ENCODE measurements around the gene TAF7.
"Not testable (repeated sequence)": the region's sequence is repeated elsewhere in the genome, so short reads cannot be mapped to it uniquely, and the experiment has no call there.

TAF7 gene

DNA sequence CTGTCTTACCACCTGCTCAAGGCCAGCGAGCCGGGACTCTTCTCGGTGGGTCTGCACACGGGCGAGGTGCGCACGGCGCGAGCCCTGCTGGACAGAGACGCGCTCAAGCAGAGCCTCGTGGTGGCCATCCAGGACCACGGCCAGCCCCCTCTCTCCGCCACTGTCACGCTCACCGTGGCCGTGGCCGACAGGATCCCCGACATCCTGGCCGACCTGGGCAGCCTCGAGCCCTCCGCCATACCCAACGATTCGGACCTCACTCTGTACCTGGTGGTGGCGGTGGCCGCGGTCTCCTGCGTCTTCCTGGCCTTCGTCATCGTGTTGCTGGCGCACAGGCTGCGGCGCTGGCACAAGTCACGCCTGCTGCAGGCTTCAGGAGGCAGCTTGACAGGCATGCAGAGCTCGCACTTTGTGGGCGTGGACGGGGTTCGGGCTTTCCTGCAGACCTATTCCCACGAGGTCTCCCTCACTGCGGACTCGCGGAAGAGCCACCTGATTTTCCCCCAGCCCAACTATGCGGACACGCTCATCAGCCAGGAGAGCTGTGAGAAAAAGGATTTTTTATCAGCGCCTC is 20.3 kb upstream of the TAF7 start:
- not testable (repeated sequence) for DNase-seq (ENCODE audit: low spot score); FAIRE-seq

DNA sequence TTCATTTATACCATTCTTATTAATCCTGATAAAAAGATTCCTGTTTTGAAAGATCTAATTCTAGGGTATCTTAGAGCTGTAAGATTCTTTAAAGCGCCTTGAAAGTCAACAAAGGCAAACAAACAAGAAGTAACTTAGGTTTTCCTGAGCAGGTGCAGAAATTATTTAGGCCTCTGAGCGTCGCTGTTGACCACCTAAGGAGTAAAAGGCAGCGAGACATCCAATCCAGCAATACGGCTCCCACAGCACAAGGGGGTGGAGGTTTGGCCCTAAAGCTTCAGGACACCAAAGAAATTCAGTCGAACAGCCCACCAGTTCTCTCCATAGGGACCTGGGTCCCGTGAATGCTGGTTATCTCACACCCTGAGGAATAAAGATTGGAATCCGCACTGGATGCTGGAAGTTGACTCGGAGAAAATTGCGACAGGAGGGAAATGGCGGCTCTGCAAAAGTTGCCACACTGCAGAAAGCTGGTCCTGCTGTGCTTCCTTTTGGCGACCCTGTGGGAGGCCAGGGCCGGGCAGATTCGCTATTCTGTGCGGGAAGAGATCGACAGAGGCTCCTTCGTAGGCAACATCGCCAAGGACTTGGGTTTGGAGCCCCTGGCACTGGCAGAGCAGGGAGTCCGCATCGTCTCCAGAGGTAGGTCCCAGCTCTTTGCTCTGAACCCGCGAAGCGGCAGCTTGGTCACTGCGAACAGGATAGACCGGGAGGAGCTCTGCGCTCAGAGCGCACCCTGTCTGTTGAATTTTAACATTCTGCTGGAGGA is 18.1 kb upstream of the TAF7 start, which contains the start of gene PCDHGA2:
TSS of gene PCDHGA2 (plus strand) at position 223 of the 769 bp plus-strand sequence.
- FAIRE-seq = no peak
- peak; percentile 12 for DNase-seq (ENCODE audit: low spot score)

DNA sequence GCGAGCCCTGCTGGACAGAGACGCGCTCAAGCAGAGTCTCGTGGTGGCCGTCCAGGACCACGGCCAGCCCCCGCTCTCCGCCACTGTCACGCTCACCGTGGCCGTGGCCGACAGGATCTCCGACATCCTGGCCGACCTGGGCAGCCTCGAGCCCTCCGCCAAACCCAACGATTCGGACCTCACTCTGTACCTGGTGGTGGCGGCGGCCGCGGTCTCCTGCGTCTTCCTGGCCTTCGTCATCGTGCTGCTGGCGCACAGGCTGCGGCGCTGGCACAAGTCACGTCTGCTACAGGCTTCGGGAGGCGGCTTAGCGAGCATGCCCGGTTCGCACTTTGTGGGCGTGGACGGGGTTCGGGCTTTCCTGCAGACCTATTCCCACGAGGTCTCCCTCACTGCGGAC is 12.0 kb upstream of the TAF7 start:
- not testable (repeated sequence) for FAIRE-seq; DNase-seq (ENCODE audit: low spot score)

DNA sequence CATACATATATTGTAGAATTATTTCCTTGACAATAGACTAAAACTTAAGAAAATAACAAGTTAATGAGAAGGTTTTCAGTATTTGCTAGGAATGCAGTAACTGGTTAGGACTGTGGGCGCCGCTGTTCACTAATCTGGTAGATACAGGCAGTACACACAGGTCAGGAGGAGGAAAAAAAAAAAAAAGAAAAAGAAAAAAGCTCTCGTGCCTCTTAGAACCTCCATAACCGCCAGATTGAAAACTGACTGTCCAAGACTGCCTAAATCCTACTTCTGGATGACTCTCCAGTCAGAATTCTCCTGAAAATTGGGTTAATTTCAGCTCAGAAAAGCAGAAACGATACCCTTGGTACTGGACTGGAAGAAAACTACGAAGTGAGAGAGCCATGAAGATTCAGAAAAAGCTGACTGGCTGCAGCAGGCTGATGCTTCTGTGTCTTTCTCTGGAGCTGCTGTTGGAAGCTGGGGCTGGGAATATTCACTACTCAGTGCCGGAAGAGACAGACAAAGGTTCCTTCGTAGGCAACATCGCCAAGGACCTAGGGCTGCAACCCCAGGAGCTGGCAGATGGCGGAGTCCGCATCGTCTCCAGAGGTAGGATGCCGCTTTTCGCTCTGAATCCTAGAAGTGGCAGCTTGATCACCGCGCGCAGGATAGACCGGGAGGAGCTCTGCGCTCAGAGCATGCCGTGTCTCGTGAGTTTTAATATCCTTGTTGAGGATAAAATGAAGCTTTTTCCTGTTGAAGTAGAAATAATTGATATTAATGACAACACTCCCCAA is 9.9 kb upstream of the TAF7 start, which contains the start of gene PCDHGA1:
TSS of gene PCDHGA1 (plus strand) at position 216 of the 782 bp plus-strand sequence.
- no peak for DNase-seq (ENCODE audit: low spot score)

DNA sequence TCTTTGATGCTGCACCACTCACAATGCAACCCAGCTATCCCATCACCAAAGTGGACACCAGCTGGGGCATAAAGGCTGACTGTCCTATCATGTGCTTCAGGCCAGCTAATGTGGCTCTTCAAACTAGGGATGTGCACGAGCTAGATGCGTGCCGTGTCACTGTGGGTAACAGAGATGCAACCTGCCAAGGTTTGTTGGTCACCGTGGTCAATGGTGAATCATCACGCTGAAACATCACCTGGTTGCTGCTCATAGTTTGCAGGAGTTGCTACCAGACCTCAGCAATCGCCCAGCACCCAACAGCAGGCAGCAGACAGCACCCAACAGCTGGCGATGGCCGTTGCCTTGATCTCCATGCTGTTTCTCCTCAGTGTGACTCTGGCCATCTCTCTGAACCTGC is 7.6 kb upstream of the TAF7 start:
- no peak for DNase-seq (ENCODE audit: low spot score)

More for the DNA sequence above, 9.9 kb upstream of the TAF7 start, which contains the start of gene PCDHGA1:
- no peak for FAIRE-seq

DNA sequence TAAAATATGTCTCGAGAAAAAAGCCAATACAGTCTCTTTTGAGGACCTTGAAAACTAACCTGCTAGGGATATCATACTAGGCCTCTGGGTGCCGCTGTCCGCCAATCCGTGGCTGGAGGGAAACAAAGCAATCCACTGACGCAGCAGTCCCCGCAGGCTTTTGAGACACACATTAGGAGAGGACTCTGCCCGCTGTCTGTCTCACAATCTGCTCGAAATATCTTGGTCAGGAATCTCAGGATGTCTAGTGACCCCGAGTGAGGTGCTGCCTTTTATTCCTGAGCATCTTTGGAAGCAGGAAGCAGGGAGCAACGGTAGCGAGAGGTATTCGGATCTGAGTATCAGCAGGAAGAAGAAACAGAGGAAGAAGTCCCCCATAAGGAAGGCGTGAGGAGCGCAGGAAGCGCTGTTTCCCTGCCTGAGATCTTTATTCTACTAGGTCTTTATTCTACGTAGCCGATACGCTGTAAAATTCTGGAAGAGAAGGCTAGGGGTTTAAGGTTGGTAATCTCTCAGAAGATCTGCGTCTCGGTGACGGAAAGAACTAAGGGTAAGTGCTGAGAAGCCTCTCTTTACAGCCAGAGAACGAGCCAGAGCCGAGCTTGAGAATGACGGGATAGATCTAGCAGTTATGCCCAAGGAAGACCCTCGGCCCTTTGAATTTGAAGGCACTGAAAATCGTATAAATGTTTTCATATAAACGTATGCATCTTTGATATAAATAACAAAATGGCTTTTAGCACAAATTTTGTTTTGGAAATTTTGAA is 5.7 kb upstream of the TAF7 start:
- DNase-seq (ENCODE audit: low spot score) = peak; percentile 61
- no peak for FAIRE-seq

More for the DNA sequence above, 7.6 kb upstream of the TAF7 start:
- FAIRE-seq = no peak

DNA sequence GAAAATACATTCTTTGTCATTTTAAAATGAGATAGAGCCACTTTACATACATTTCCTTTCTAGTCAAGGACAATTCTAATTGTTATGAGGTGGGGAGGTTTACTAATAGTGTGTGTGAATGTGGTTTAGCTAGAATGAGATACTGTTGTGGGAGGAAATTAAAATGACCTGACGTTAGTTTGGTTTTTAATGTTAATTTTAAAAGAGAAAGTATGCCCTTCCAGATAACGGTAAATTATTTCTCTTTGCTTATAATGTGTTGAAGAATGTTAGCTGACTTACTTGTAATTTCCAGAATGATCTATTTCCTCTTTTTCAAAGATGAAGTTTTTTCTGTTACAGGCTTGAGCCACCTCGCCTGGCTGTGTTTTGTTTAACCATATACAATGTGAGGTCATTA is 1.7 kb upstream of the TAF7 start:
- no peak for DNase-seq (ENCODE audit: low spot score)
- FAIRE-seq = no peak

DNA sequence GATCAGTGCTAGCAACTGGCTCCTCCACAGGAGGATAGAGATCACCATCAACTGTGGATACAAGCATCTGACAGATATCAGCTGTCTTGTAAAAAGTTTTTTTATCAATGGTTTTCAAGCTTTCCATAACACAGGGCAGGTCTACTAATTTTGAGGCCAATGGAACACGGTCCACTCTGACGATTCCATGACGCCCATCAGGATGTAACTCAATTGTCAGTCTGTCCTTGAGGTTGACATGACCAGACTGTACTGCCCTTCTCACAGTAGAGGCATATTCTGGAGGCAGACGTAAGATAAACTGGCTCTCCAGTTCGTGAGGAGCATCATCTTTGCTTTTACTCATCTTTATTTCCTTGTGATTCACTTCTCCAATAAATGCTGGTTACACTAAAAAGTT is 885 bp downstream of the TAF7 start:
- DNase-seq (ENCODE audit: low spot score) (no peak), FAIRE-seq (no peak)

DNA sequence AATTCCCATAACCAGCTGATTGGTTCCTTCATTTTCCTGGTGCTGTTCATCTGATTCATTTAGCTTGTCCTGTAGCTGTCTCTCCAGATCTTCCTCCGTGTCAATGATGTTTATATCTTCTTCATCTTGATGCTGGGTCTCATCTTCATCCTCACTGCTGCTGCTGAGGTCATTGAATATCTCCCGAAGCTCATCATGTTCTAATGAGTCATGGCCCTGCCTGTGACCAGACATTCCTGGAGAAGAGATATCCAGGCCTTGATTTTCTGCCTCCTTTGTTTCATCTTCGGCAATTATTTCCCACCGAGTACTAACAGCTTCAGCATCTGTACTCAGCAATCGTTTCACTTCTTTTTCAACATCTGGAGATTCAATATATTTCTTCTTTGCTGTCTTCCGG is 1.4 kb downstream of the TAF7 start:
- FAIRE-seq (no peak), DNase-seq (ENCODE audit: low spot score) (no peak)

DNA sequence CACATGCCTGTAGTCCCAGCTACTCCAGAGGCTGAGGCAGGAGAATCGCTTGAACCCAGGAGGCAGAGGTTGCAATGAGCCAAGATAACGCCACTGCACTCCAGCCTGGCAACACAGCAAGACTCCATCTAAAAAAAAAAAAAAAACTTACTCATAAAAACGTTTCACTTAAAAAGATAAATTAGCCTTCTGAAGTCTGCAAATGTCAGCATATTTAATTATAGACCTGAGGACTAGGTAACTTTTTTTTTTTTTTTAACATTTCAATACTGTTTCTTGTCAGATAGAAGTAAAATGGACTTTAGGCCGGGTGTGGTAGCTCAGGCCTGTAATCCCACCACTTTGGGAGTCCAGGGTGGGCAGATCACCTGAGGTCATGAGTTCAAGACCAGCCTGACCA is 3.6 kb downstream of the TAF7 start:
- not testable (repeated sequence) for DNase-seq (ENCODE audit: low spot score); FAIRE-seq

DNA sequence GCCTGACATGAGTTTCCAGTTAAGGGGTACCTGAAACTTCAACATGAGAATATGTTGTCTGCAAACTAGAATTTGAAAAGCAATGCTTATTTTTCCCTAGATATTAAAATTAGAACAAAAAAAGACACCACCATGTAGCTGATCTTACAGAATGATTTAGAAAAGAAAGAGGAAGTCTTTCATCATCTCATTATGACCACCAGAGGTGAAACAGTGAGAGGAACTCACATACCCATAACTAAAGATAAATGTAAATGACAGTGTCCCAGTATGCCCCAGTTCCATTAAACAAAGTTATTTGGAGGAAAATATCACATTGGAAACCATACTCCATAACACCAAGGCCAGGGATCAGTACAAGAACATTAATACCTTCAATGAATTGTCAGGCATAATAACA is 6.9 kb downstream of the TAF7 start:
- FAIRE-seq = no peak
- no peak for DNase-seq (ENCODE audit: low spot score)

DNA sequence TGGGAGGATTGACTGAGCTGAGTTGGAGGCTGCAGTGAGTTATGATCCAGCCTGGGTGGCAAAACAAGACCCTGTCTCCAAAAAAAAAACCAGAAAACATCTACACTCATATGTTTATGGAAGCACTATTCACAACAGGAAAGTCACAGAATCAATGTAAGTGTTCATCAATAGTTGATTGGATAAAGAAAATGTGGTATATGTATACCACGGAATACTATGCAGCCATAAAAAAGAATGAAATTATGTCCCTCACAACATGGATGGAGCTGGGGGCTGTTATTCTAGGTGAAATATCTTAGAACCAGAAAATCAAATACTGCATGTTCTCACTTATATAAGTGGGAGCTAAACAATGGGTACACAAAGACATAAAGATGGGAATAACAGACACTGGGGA is 14.0 kb downstream of the TAF7 start:
- DNase-seq (ENCODE audit: low spot score) (no peak), FAIRE-seq (no peak)

DNA sequence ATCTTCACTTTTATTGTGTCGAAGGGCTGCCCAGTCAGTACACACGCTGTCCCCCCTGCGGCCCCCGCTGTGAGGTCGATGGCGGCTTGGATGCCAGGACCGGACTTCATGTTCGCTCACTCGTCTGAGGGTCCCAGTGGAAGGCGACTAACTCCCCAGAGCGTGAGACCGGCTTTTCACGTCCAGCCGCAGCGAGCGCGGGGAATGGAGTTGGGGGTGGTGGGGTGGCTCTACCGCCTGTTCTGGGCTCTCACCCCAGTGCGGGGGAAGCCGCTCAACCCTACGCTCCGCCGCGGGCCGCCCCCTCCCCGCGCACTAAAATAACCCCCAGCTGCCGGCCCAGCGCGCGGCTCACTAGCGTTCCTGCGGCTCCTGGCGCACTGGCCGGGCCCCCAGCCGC is 16.8 kb downstream of the TAF7 start, which contains the start of gene SLC25A2:
TSS of gene SLC25A2 (minus strand) at position 294 of the 400 bp plus-strand sequence. CDS start at position 110, 184 bp downstream.
- FAIRE-seq (no peak), DNase-seq (ENCODE audit: low spot score) (no peak)

DNA sequence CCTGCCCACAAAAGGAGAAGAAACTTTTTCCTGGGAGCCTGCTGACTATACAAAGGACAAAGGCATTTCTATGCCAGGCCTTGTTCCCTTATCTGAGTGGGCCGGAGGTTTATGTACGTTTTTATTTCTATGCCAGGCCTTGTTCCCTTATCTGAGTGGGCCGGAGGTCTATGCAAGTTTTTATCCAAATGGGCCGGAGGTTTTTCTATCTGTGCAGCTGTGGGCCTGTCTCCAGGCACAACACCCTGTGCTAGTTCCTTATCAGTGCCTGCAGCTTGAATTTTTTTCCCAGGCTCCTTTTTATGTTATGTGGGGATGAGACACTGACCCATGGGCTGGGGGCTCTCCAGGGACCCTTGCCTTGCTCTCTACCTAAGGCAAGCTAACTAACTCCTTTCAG is 22.2 kb downstream of the TAF7 start:
- no peak for DNase-seq (ENCODE audit: low spot score)
- no peak for FAIRE-seq

DNA sequence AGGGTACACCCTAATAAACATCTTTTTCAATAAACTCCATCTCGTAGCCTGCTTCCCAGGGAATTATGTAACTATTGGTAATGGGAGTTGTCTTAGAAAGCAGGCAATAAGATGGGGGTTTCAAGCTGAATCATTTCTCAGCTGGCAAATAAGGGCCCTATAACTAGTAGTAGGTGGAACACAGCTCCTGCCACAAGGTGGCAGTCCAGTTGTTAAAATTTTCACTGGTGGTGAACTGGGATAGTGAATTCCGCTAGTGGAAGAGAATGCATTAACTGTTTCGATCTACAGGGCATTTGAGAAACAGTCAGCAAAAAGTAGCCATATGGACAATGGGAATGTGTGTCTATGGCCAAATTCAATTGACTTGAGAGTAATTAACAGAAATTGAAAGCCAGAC is 47.7 kb downstream of the TAF7 start:
- no peak for FAIRE-seq
- no peak for DNase-seq (ENCODE audit: low spot score)

DNA sequence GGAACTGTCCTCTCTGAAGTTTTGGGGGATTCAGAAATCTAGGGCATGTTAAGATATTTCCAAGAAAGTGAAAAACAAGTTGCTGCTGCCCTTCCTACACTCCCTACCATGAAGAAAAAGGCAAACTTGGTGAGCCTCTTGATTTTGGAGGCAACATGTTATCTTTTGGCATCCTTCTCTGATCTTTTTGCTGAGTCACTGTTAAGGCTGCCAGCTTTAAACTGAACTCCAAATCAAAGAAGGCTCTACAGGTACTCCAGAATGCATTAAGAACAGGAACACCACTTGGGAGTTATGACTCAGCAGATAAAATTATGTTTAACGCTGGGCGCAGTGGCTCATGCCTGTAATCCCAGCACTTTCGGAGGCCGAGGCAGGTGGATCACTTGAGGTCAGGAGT is 51.4 kb downstream of the TAF7 start:
- DNase-seq (ENCODE audit: low spot score) = no peak
- FAIRE-seq = no peak
